Stomach (tissue), 9 donors: Measurements from ENCODE around the gene RGMB. TPM values are rescaled to one million over a fixed set of nuclear protein-coding genes. Genes with fewer than 3 reads are reported as not detected.

Experiments
- DNase-seq, 2 donors: peaks; one replicate each; pipeline versions ENCODE4 v3.0.0 to v3.0.0-alpha.2; 2013 to 2019
- H3K27ac ChIP-seq, 5 donors: fragments of 200-600 bp in 4 of 5; sonication (generic) in 4 of 5; one replicate each; pipeline ENCODE4 v1.5.1; 2013 to 2019; ENCODE audit warnings: mild to moderate bottlenecking in 1 of 5, moderate library complexity in 1 of 5
- H3K27me3 ChIP-seq, 3 donors: fragments of 200-600 bp; sonication (generic); one replicate each; pipeline ENCODE4 v1.5.1; 2017 to 2019; ENCODE audit warnings: mixed run types in 1 of 3
- H3K36me3 ChIP-seq, 4 donors: fragments of 200-600 bp; sonication (generic); 1 replicate in 3 of 4; 2 replicates in 1 of 4; pipeline ENCODE4 v1.5.1; 2016 to 2019
- H3K4me1 ChIP-seq, 4 donors: fragments of 200-600 bp; sonication (generic); one replicate each; pipeline ENCODE4 v1.5.1; 2016 to 2019
- H3K4me3 ChIP-seq, 4 donors: fragments of 200-600 bp; sonication (generic) in 3 of 4; one replicate each; pipeline ENCODE4 v1.5.1; 2016 to 2019; ENCODE audit warnings: mild to moderate bottlenecking in 1 of 4
- H3K9me3 ChIP-seq, 4 donors: fragments of 200-600 bp; sonication (generic); one replicate each; pipeline ENCODE4 v1.5.1; 2016 to 2019
- CTCF ChIP-seq, 7 experiments: fragments of 450-650 bp in 4 of 7; fragments of 200-600 bp in 3 of 7; sonication (generic) in 3 of 7; IDR thresholded peaks; one replicate each; pipeline ENCODE4 v1.5.1; 2016 to 2019; ENCODE audit warnings: antibody characterized with exemption in 7 of 7, control low read depth in 2 of 7, mild to moderate bottlenecking in 1 of 7
- EP300 ChIP-seq: sonication (generic); formaldehyde crosslinking; IDR thresholded peaks from one replicate; pipeline ENCODE4 v1.6.1; 2017; ENCODE audit warnings: antibody characterized with exemption
- POLR2A ChIP-seq, 4 donors: fragments of 450-650 bp; IDR thresholded peaks; one replicate each; pipeline ENCODE4 v1.6.1; 2016; ENCODE audit warnings: antibody characterized with exemption in 4 of 4, control low read depth in 2 of 4, mild to moderate bottlenecking in 1 of 4, moderate library complexity in 1 of 4
- POLR2AphosphoS5 ChIP-seq, 3 donors: sonication (generic); formaldehyde crosslinking; IDR thresholded peaks; one replicate each; pipeline ENCODE4 v1.6.1; 2016; ENCODE audit warnings: antibody characterized with exemption in 3 of 3
- WGBS, 5 donors: extraction: QIAGEN DNeasy Blood & Tissue Kit in 3 of 5; methylation state at CpG; one replicate each; pipeline versions ENCODE4 v1.1.5 to v1.1.7; 2013 to 2018; 5-methylcytosine and 5-hydroxymethylcytosine counted together
- intact Hi-C: fragments of 100-400 bp; cut with DNase I; formaldehyde crosslinking; loops from one replicate; pipeline ENCODE4 v1.15.1; 2023; ENCODE audit warnings: low total_unique reads
- polyA plus RNA-seq, 3 donors: library from polyadenylated mRNA; stranded (reverse); fragments of 200-250 nt; gene quantifications; one replicate each; pipeline ENCODE4 v1.2.3, GENCODE V29; 2013
- total RNA-seq, 5 donors: library from RNA; depleted of rRNA; stranded (reverse); fragments of >200 nt; gene quantifications; one replicate each; pipeline versions ENCODE4 v1.1.0 to v1.2.3, GENCODE V29; 2014 to 2016
- donor health status: healthy with polysubstance abuse.
- donor health status: Bipolar disorder and iron deficiency.
- donor health status: healthy.

Gene RGMB
- total and polyA plus RNA-seq, 8 donors = 8.4 to 215 (median 50.1) TPM

GRCh38 chr5:98773214-98773463 is 324 bp upstream of the RGMB start:
- Histone ChIP-seq H3K9me3 (no peaks in the 10 kb centered on the region), H3K27ac (peak overlapping the region; percentile 93 to 97 (median 95)), H3K4me3 (peak overlapping the region; percentile 68 to 97 (median 89)), H3K4me1 (peaks cover 27 to 82% (median 51%) of the 10 kb centered on the region in 4 donors), H3K36me3 (peaks cover 0 to 4% (median 0%) of the 10 kb centered on the region in 4 donors), H3K27me3 (peaks cover 0 to 40% (median 8%) of the 10 kb centered on the region in 3 donors)
- DNase-seq = no peak
- TF ChIP-seq EP300 (no peak), CTCF (IDR thresholded peaks at IDR 0.05) (no peak), POLR2AphosphoS5 (IDR thresholded peaks at IDR 0.05) (peak in 2 of 3 donors; percentile 54 to 60), POLR2A (IDR thresholded peaks at IDR 0.05) (no peak)
- intact Hi-C loops = no loop called here
- WGBS, 5 donors = 0 to 2% (median 1%) methylated on average over 16 of the region's 16 CpGs

- H3K4me3 ChIP-seq = peak overlapping the region; percentile 68 to 97 (median 89)
- 0 to 1% (median 1%) methylated on average over 43 to 64 of the region's 64 CpGs for WGBS, 5 donors
- H3K4me1 ChIP-seq = peaks cover 29 to 82% (median 45%) of the 10 kb centered on the region in 4 donors
- TF ChIP-seq POLR2AphosphoS5 (IDR thresholded peaks at IDR 0.05) = peak in 1 of 3 donors; percentile 41
- no peak for TF ChIP-seq POLR2A (IDR thresholded peaks at IDR 0.05)
- H3K27me3 ChIP-seq = peaks cover 0 to 30% (median under 1%) of the 10 kb centered on the region in 3 donors
- H3K9me3 ChIP-seq = no peaks in the 10 kb centered on the region
- DNase-seq = peak; percentile 72 to 88
- intact Hi-C loops = no loop called here
- peak overlapping the region; percentile 93 to 97 (median 95) for H3K27ac ChIP-seq
- peaks cover 0 to 4% (median under 1%) of the 10 kb centered on the region in 4 donors for H3K36me3 ChIP-seq
Observed at GRCh38 chr5:98774192-98775033, 950 bp downstream of the RGMB start.

GRCh38 chr5:98775246-98776065 is 2.0 kb downstream of the RGMB start:
- Histone ChIP-seq H3K27ac (peak overlapping the region in 4 of 5 donors; percentile 93 to 97 (median 95)), H3K4me3 (peak overlapping the region; percentile 68 to 97 (median 89)), H3K27me3 (peaks cover 0 to 22% (median 0%) of the 10 kb centered on the region in 3 donors), H3K36me3 (peaks cover 4 to 10% (median 6%) of the 10 kb centered on the region in 4 donors), H3K4me1 (peaks cover 34 to 82% (median 53%) of the 10 kb centered on the region in 4 donors), H3K9me3 (no peaks in the 10 kb centered on the region)
- intact Hi-C loops = no loop called here
- TF ChIP-seq EP300 (no peak), POLR2A (IDR thresholded peaks at IDR 0.05) (no peak), CTCF (IDR thresholded peaks at IDR 0.05) (no peak), POLR2AphosphoS5 (IDR thresholded peaks at IDR 0.05) (no peak)
- whole genome bisulfite sequencing, 5 donors = 26 to 47% (median 30%) methylated on average over 12 of the region's 12 CpGs
- no peak for DNase-seq

GRCh38 chr5:98776066-98776705 is 2.7 kb downstream of the RGMB start:
- TF ChIP-seq CTCF (IDR thresholded peaks at IDR 0.05) = no peak
- TF ChIP-seq POLR2AphosphoS5 (IDR thresholded peaks at IDR 0.05) = no peak
- no peak for TF ChIP-seq EP300
- TF ChIP-seq POLR2A (IDR thresholded peaks at IDR 0.05) = no peak
- no peaks in the 10 kb centered on the region for H3K9me3 ChIP-seq
- 25 to 41% (median 29%) methylated on average over 7 of the region's 7 CpGs for WGBS, 5 donors
- peaks cover 0 to 22% (median 0%) of the 10 kb centered on the region in 3 donors for H3K27me3 ChIP-seq
- peaks cover 41 to 82% (median 60%) of the 10 kb centered on the region in 4 donors for H3K4me1 ChIP-seq
- H3K4me3 ChIP-seq = peak overlapping the region; percentile 68 to 97 (median 89)
- H3K36me3 ChIP-seq = peaks cover 4 to 17% (median 12%) of the 10 kb centered on the region in 4 donors
- peak in 1 of 2 donors; percentile 52 for DNase-seq
- intact Hi-C loops = no loop called here
- H3K27ac ChIP-seq = peak overlapping the region; percentile 56 to 97 (median 95)
